ENCODE data around the gene FGFRL1. TPM values are rescaled to one million over a fixed set of nuclear protein-coding genes. Genes with fewer than 3 reads are reported as not detected.

FGFRL1 gene
- total RNA-seq, 2 donors from 2014 or later: 61.1 to 84.0 TPM

DNA sequence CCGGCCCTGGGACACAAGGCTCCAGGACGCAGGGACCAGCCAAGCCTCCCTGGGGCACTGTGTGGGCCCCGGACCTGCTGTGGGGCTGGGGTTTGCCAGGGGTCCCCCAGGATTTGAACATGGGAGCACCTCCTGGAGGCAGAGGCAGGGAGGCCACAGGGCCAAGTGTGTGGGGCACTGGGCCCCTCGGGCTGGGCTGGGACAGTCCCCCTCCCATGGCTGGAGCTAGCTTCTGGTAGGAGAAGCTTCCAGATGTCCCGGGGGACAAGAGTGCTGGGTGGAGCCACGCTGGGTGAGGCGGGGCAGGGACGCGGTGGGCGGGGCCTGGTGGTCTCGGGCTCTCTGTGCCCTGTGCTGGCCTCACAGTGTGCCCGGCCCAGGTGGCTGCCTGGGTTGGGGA, 18.6 kb downstream of the FGFRL1 start:
- TF ChIP-seq, protein P1, sequence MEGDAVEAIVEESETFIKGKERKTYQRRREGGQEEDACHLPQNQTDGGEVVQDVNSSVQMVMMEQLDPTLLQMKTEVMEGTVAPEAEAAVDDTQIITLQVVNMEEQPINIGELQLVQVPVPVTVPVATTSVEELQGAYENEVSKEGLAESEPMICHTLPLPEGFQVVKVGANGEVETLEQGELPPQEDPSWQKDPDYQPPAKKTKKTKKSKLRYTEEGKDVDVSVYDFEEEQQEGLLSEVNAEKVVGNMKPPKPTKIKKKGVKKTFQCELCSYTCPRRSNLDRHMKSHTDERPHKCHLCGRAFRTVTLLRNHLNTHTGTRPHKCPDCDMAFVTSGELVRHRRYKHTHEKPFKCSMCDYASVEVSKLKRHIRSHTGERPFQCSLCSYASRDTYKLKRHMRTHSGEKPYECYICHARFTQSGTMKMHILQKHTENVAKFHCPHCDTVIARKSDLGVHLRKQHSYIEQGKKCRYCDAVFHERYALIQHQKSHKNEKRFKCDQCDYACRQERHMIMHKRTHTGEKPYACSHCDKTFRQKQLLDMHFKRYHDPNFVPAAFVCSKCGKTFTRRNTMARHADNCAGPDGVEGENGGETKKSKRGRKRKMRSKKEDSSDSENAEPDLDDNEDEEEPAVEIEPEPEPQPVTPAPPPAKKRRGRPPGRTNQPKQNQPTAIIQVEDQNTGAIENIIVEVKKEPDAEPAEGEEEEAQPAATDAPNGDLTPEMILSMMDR (IDR thresholded peaks at IDR 0.05): no peak
- no peak for ATAC-seq (ENCODE audit: insufficient number of reproducible peaks, low FRiP score, low read depth)
- H3K27ac ChIP-seq: no peak overlapping the region
- peaks cover 6% of the 10 kb centered on the region for H3K36me3 ChIP-seq
- H3K9me3 ChIP-seq: no peaks in the 10 kb centered on the region
- H3K4me1 ChIP-seq (ENCODE audit: control insufficient read depth in 1 of 2, low read depth in 2 of 2): peaks cover 20 to 30% of the 10 kb centered on the region in 2 donors
- H3K27me3 ChIP-seq (replicated peaks; ENCODE audit: insufficient read depth): no peaks in the 10 kb centered on the region
- H3K4me3 ChIP-seq: no peak overlapping the region
- no peak for DNase-seq (ENCODE audit: low spot score)

DNA sequence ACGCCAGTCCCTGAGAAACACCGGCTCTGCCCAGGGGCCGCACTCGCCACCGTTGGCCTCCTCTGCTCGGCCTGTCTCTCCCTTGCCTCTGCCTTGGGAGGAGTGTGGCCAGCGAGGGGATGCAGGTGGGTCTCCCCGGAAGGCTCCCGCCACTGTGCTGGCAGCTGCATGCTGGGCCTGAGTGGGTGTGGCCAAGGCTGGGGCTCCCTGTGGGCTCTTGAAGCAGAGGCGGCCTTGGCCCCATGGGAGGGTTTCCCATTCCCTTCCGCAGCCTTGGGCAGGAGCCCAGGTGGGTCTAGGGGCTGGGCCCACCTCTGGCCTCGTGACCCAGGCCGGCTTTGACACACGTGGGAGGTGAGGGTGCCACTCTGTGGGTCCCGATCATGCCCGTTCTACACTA, 19.1 kb downstream of the FGFRL1 start:
- DNase-seq (ENCODE audit: low spot score): no peak
- Histone ChIP-seq H3K4me3 (no peak overlapping the region), H3K27ac (no peak overlapping the region), H3K4me1 (ENCODE audit: control insufficient read depth in 1 of 2, low read depth in 2 of 2) (peaks cover 25 to 35% of the 10 kb centered on the region in 2 donors), H3K9me3 (no peaks in the 10 kb centered on the region), H3K36me3 (peaks cover under 1% of the 10 kb centered on the region), H3K27me3 (replicated peaks; ENCODE audit: insufficient read depth) (no peaks in the 10 kb centered on the region)
- TF ChIP-seq, protein P1 (IDR thresholded peaks at IDR 0.05): no peak
- no peak for ATAC-seq (ENCODE audit: insufficient number of reproducible peaks, low FRiP score, low read depth)

DNA sequence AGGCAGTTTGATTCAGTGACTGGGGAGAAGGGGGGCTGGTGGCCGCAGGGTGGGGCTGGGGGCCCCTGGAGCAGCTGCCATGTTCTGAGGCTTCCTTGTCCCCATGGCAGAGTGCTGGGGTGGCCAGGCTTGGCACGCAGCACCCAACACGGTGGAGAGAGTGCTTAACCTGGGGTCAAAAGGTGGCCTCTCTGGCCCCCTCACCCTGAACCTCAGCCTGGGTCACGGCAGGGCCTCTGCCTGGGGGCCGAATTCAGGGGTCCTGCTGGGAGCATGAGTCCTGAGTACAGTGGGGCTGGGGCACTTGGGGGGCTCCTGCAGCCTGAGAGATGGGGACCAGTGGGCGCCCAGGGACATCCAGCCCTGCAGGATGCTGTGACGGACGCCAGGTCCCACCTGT, 19.9 kb downstream of the FGFRL1 start:
- no peaks in the 10 kb centered on the region for H3K36me3 ChIP-seq
- DNase-seq (ENCODE audit: low spot score) (no peak), ATAC-seq (ENCODE audit: insufficient number of reproducible peaks, low FRiP score, low read depth) (no peak)
- no peaks in the 10 kb centered on the region for H3K27me3 ChIP-seq (replicated peaks; ENCODE audit: insufficient read depth)
- H3K4me3 ChIP-seq: no peak overlapping the region
- no peak overlapping the region for H3K27ac ChIP-seq
- TF ChIP-seq, protein P1 (IDR thresholded peaks at IDR 0.05): no peak
- H3K9me3 ChIP-seq: no peaks in the 10 kb centered on the region
- H3K4me1 ChIP-seq (ENCODE audit: control insufficient read depth in 1 of 2, low read depth in 2 of 2): peaks cover 33 to 43% of the 10 kb centered on the region in 2 donors

DNA sequence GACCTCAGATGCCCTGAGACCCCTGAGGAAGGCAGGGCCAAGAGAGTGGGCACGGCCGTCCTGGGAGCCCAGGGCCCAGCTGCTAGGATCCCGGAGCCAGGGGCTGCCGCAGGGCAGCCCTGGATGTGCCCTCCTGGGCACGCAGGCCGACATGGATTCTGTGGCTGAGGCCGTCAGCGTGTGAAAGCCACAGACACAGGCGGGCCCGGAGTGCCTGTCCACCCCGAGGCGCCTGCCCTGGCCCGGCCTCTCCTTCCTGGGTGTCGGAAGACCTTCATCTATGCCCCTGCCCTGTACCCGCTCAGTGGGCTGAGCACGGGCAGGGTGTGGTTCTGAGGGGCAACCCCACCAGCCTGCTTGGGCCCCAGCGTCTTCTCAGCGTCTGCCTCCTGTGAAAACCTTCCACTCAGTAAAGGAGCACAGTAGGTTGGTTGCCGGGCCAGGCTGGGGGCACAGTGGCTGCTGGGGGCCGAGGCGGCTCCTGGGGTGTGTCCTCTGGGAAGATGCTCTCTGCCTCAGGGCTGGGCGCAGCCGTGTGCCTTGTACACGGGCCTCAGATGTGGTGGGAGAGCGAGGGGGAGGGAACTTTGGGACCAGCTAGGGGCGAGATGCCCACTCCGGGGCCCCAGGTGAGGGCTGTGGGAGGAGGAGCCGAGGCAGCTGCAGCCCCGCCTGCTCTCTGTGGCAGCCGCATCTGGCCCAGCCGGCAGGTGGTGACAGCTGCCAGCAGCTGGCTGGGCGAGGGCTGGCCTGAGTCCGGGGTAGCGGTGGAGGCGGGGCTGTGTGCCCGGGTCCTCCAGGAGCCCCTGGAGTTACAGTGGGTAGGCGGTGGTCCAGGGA, 20.8 kb downstream of the FGFRL1 start:
- H3K36me3 ChIP-seq: no peaks in the 10 kb centered on the region
- no peak overlapping the region for H3K4me3 ChIP-seq
- DNase-seq (ENCODE audit: low spot score) (no peak), ATAC-seq (ENCODE audit: insufficient number of reproducible peaks, low FRiP score, low read depth) (no peak)
- TF ChIP-seq, protein P1 (IDR thresholded peaks at IDR 0.05): no peak
- no peaks in the 10 kb centered on the region for H3K27me3 ChIP-seq (replicated peaks; ENCODE audit: insufficient read depth)
- H3K9me3 ChIP-seq: no peaks in the 10 kb centered on the region
- peaks cover 37 to 52% of the 10 kb centered on the region in 2 donors for H3K4me1 ChIP-seq (ENCODE audit: control insufficient read depth in 1 of 2, low read depth in 2 of 2)
- H3K27ac ChIP-seq: no peak overlapping the region

DNA sequence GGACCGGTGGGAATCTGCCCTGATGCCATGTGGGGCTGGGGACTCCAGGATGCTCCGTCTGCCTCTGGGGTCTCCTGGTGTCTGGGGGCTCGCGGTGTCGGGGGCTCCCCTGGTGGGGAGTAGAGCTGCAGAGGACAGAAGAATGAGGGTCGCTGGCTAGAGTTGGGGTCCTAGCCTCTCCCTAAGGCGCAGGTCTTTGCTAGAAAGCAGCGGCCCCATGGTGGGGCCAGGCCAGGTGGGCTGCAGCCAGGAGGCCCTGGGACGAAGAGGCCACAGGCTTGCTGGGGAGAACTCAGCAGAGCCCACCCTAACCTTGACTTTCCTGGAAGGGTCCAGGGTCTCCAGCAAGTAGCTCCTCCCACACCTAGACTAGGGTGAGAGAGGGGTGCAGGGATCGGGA, 21.4 kb downstream of the FGFRL1 start:
- no peak overlapping the region for H3K4me3 ChIP-seq
- TF ChIP-seq, protein P1 (IDR thresholded peaks at IDR 0.05): no peak
- DNase-seq (ENCODE audit: low spot score) (no peak), ATAC-seq (ENCODE audit: insufficient number of reproducible peaks, low FRiP score, low read depth) (no peak)
- H3K4me1 ChIP-seq (ENCODE audit: control insufficient read depth in 1 of 2, low read depth in 2 of 2): peaks cover 37 to 55% of the 10 kb centered on the region in 2 donors
- peak overlapping the region in 1 of 2 donors; percentile 85 for H3K27ac ChIP-seq
- H3K36me3 ChIP-seq: no peaks in the 10 kb centered on the region
- no peaks in the 10 kb centered on the region for H3K27me3 ChIP-seq (replicated peaks; ENCODE audit: insufficient read depth)
- H3K9me3 ChIP-seq: no peaks in the 10 kb centered on the region

Data from thoracic aorta (tissue), 2 donors.